ENCODE measurements around the gene DISP2. TPM values are rescaled to one million over a fixed set of nuclear protein-coding genes. Genes with fewer than 3 reads are reported as not detected.
A peak's percentile ranks its signal among the peaks of the same experiment; 100 is the strongest.

The DISP2 gene
- total RNA-seq, 1 experiment from 2014 or later = 4.6 TPM

DNA sequence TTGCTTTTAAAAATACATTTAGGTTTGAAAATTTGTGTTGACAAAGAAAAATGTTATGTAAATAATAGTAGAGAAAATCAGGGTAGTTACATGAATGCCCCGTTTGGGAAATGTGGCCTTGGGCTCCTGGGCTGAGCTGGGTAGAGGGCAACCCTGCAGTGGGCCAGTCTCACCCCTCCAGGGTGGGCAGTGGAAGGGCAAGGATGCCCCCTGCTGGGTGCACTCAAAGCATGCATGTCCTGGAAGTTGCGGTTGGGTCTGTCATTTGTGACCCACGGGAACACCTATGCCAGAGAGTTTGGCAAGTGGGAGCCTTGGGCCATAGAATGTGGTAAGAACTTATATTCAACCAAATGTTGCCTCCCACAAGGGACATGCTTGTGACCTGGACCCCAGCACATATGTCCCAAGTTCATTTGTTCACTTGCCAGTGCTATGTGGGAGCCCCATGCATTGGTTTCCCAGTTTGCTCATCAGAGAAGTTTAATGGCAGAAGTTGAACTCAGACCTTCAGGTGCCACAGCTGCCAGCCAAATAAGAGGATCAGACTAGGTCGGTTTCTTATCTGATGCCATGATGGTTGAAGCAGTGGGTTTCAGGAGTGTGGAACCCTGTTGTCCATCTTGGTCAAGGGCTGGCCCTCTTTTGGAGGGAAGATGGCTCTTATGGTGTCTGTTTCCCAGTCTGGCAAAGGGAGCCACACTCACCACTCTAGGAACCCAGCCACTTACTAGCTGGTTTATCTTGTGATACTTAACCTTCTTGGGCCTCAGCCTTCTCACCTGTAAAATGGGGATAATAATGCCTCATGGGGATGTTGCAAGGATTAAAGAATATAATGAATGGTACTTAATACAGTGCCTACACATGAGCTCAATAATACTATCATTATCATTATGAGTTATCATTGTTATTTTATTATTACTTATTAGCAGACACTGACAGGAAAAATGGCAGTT lies 47.7 kb upstream of the DISP2 start:
- POLR2A ChIA-PET = no interaction called here
- H3K4me3 Mint-ChIP-seq (ENCODE audit: unreplicated experiment) = no peak overlapping the region

GRCh38 chr15:40310993-40311392 lies 47.0 kb upstream of the DISP2 start:
- no peak for DNase-seq
- Mint-ChIP-seq H3K9me3 (ENCODE audit: unreplicated experiment) (no peaks in the 10 kb centered on the region), H3K27me3 (ENCODE audit: insufficient read depth, unreplicated experiment) (peaks cover 9% of the 10 kb centered on the region), H3K27ac (ENCODE audit: unreplicated experiment) (no peak overlapping the region), H3K4me3 (ENCODE audit: unreplicated experiment) (no peak overlapping the region), H3K36me3 (ENCODE audit: insufficient read depth, unreplicated experiment) (no peaks in the 10 kb centered on the region), H3K4me1 (ENCODE audit: low read depth, unreplicated experiment) (no peaks in the 10 kb centered on the region)
- intact Hi-C loops (cut with micrococcal nuclease; ENCODE audit: unreplicated experiment) = loop anchor here (1.0 kb wide), 2 partner anchors 9 to 32 kb away; no protein-coding TSS in a partner anchor
- Histone ChIP-seq H3K27me3 (replicated peaks; ENCODE audit: control insufficient read depth, insufficient read depth, low read length) (no peaks in the 10 kb centered on the region), H3K4me1 (no peaks in the 10 kb centered on the region), H3K4me3 (ENCODE audit: low read depth, low read length) (no peak overlapping the region), H3K9me3 (no peaks in the 10 kb centered on the region), H3K36me3 (ENCODE audit: control insufficient read depth, insufficient read depth, low read length) (no peaks in the 10 kb centered on the region)
- no TSS peak for BruUV-seq (replicated peaks)
- ChIA-PET POLR2A (no interaction called here), CTCF (interaction anchor here (0.9 to 4.2 kb wide), 4 partner anchors 22 to 111 kb away, joined by 4 to 34 read pairs (median 6); no protein-coding TSS in a partner anchor)
- TF ChIP-seq, protein P1, sequence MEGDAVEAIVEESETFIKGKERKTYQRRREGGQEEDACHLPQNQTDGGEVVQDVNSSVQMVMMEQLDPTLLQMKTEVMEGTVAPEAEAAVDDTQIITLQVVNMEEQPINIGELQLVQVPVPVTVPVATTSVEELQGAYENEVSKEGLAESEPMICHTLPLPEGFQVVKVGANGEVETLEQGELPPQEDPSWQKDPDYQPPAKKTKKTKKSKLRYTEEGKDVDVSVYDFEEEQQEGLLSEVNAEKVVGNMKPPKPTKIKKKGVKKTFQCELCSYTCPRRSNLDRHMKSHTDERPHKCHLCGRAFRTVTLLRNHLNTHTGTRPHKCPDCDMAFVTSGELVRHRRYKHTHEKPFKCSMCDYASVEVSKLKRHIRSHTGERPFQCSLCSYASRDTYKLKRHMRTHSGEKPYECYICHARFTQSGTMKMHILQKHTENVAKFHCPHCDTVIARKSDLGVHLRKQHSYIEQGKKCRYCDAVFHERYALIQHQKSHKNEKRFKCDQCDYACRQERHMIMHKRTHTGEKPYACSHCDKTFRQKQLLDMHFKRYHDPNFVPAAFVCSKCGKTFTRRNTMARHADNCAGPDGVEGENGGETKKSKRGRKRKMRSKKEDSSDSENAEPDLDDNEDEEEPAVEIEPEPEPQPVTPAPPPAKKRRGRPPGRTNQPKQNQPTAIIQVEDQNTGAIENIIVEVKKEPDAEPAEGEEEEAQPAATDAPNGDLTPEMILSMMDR (IDR thresholded peaks at IDR 0.05; ENCODE audit: insufficient read depth in 1 of 2, low read depth in 1 of 2, low read length in 1 of 2, severe bottlenecking in 1 of 2, unreplicated experiment in 1 of 2) = no peak

More for the DNA sequence above, 47.7 kb upstream of the DISP2 start:
- no TSS peak for BruUV-seq (replicated peaks)
- Mint-ChIP-seq H3K27me3 (ENCODE audit: insufficient read depth, unreplicated experiment) (peaks cover 3% of the 10 kb centered on the region), H3K4me1 (ENCODE audit: low read depth, unreplicated experiment) (no peaks in the 10 kb centered on the region), H3K9me3 (ENCODE audit: unreplicated experiment) (no peaks in the 10 kb centered on the region), H3K36me3 (ENCODE audit: insufficient read depth, unreplicated experiment) (no peaks in the 10 kb centered on the region), H3K27ac (ENCODE audit: unreplicated experiment) (no peak overlapping the region)
- CTCF ChIA-PET = interaction anchor here (0.9 to 4.2 kb wide), 9 partner anchors 9 to 35 kb away, joined by 3 to 34 read pairs (median 6); partner anchors contain the start of gene INAFM2
- Histone ChIP-seq H3K4me1 (no peaks in the 10 kb centered on the region), H3K27me3 (replicated peaks; ENCODE audit: control insufficient read depth, insufficient read depth, low read length) (no peaks in the 10 kb centered on the region), H3K4me3 (ENCODE audit: low read depth, low read length) (no peak overlapping the region), H3K9me3 (no peaks in the 10 kb centered on the region), H3K36me3 (ENCODE audit: control insufficient read depth, insufficient read depth, low read length) (no peaks in the 10 kb centered on the region)
- intact Hi-C loops (cut with micrococcal nuclease; ENCODE audit: unreplicated experiment) = loop anchor here (1.0 kb wide), 2 partner anchors 10 to 31 kb away; no protein-coding TSS in a partner anchor
- peak; percentile 57 to 75 for DNase-seq
- TF ChIP-seq, protein P1 (IDR thresholded peaks at IDR 0.05; ENCODE audit: insufficient read depth in 1 of 2, low read depth in 1 of 2, low read length in 1 of 2, severe bottlenecking in 1 of 2, unreplicated experiment in 1 of 2) = peak; percentile 72 to 74

DNA sequence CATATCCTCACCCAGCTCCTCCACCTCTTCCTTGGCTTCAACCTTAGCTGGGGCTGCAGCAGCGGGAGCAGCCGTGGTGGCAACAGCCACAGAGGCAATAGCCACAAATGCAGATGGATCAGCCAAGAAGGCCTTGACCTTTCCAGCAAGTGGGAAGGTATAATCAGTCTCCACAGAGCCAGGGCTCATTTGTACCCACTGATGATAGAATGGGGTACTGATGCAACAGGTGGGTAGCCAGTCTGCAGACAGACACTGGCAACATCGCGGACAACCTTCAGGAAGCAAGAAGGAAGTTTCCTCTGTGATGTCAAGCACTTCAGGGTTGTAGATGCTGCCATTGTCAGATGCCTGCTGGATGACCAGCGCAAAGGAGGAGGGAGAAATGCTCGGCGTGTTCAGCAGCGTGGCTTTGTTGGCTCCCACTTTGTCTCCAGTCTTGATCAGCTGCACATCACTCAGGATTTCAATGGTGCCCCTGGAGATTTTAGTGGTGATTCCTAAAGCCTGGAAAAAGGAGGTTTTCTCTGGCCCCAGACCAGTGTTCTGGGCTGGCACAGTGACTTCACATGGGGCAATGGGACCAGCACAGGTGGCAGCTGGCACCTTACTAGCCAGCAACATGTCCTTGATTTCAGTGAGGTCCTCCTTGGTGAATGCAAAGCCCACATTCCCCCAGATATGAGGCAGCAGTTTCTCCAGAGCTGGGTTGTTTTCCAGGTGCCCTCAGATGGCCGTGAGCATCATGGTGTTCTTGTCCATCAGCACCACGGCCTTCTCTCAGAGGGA lies 45.5 kb upstream of the DISP2 start:
- Mint-ChIP-seq H3K27me3 (ENCODE audit: insufficient read depth, unreplicated experiment) (peaks cover 12% of the 10 kb centered on the region), H3K9me3 (ENCODE audit: unreplicated experiment) (no peaks in the 10 kb centered on the region), H3K36me3 (ENCODE audit: insufficient read depth, unreplicated experiment) (no peaks in the 10 kb centered on the region), H3K4me1 (ENCODE audit: low read depth, unreplicated experiment) (no peaks in the 10 kb centered on the region), H3K27ac (ENCODE audit: unreplicated experiment) (no peak overlapping the region), H3K4me3 (ENCODE audit: unreplicated experiment) (no peak overlapping the region)
- DNase-seq = no peak
- Histone ChIP-seq H3K9me3 (no peaks in the 10 kb centered on the region), H3K4me1 (no peaks in the 10 kb centered on the region), H3K4me3 (ENCODE audit: low read depth, low read length) (no peak overlapping the region), H3K27me3 (replicated peaks; ENCODE audit: control insufficient read depth, insufficient read depth, low read length) (no peaks in the 10 kb centered on the region), H3K36me3 (ENCODE audit: control insufficient read depth, insufficient read depth, low read length) (no peaks in the 10 kb centered on the region)
- BruUV-seq (replicated peaks) = no TSS peak
- ChIA-PET POLR2A (no interaction called here), CTCF (interaction anchor here (1.3 kb wide), 1 partner anchor 25 kb away, joined by 5 read pairs; no protein-coding TSS in a partner anchor)
- TF ChIP-seq, protein P1 (IDR thresholded peaks at IDR 0.05; ENCODE audit: insufficient read depth in 1 of 2, low read depth in 1 of 2, low read length in 1 of 2, severe bottlenecking in 1 of 2, unreplicated experiment in 1 of 2) = no peak
- intact Hi-C loops (cut with micrococcal nuclease; ENCODE audit: unreplicated experiment) = no loop called here
